BE2C (cell line): ENCODE data around the gene FNTB.

Source experiments
- DNase-seq: peaks from one replicate; pipeline ENCODE4 v3.0.0-alpha.2; 2020
- H3K27me3 ChIP-seq: fragments of 250-450 bp; sonication (Bioruptor Pico); 2 replicates; pipeline ENCODE4 v1.5.1; 2020; ENCODE audit warnings: mild to moderate bottlenecking
- H3K36me3 ChIP-seq: fragments of 250-450 bp; sonication (Bioruptor Pico); 2 replicates; pipeline ENCODE4 v1.5.1; 2020; ENCODE audit warnings: mild to moderate bottlenecking
- H3K4me1 ChIP-seq: fragments of 250-450 bp; sonication (Bioruptor Pico); 2 replicates; pipeline ENCODE4 v1.5.1; 2020
- H3K4me3 ChIP-seq: 2 replicates; pipeline ENCODE4 v1.5.1; 2011; ENCODE audit warnings: low read depth, low read length
- H3K9me3 ChIP-seq: fragments of 250-450 bp; sonication (Bioruptor Pico); 2 replicates; pipeline ENCODE4 v1.5.1; 2020
- TF ChIP-seq, protein P1 (sequence below): IDR thresholded peaks from 2 replicates; pipeline ENCODE4 v1.5.1; 2012; ENCODE audit warnings: mild to moderate bottlenecking, low read depth, low read length

FNTB gene

DNA sequence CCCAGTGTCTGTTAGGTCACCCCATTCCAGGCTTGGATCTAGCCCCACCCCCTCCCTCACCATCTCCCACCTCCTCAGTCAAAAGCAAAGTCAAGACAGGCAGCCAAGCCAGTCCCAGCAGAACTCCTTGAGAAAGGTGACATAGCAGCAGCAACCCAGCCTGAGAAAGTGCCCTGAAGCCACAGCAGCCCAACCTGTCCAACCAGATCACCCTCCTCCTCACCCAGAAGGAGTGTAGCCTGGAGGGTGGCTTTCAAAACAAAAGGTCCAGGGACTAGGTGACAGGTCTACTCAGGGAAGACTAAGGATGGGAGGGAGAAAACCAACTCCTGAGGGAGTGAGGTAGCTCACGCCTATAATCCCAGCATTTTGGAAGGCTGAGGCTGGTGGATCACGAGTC is 19.7 kb upstream of the FNTB start:
- TF ChIP-seq, protein P1, sequence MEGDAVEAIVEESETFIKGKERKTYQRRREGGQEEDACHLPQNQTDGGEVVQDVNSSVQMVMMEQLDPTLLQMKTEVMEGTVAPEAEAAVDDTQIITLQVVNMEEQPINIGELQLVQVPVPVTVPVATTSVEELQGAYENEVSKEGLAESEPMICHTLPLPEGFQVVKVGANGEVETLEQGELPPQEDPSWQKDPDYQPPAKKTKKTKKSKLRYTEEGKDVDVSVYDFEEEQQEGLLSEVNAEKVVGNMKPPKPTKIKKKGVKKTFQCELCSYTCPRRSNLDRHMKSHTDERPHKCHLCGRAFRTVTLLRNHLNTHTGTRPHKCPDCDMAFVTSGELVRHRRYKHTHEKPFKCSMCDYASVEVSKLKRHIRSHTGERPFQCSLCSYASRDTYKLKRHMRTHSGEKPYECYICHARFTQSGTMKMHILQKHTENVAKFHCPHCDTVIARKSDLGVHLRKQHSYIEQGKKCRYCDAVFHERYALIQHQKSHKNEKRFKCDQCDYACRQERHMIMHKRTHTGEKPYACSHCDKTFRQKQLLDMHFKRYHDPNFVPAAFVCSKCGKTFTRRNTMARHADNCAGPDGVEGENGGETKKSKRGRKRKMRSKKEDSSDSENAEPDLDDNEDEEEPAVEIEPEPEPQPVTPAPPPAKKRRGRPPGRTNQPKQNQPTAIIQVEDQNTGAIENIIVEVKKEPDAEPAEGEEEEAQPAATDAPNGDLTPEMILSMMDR = no peak
- Histone ChIP-seq H3K27me3 (no peaks in the 10 kb centered on the region), H3K9me3 (no peaks in the 10 kb centered on the region), H3K4me3 (no peak overlapping the region), H3K4me1 (no peaks in the 10 kb centered on the region), H3K36me3 (no peaks in the 10 kb centered on the region)
- DNase-seq = no peak

DNA sequence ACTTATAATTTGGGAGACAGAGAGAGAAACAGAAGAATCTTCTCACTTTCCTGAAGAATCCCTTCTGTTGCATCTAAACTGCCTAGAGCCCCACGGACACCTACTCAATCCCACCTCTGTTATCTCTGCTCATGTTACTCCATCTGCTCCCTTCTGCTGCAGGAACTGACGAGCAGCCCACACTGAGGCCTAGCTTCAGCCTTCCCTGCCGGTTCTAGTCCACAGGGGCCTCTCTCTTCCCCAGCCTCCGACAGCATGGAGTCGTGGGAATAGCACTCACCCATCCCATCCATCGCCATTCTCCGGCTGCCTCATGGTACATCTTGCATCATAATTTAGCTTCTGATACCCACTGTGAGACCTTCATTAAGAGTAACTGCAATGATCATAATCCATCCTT is 18.5 kb upstream of the FNTB start:
- DNase-seq = no peak
- Histone ChIP-seq H3K4me1 (no peaks in the 10 kb centered on the region), H3K4me3 (no peak overlapping the region), H3K36me3 (no peaks in the 10 kb centered on the region), H3K27me3 (no peaks in the 10 kb centered on the region; the same call in 1 of the 2 replicates), H3K9me3 (no peaks in the 10 kb centered on the region)
- TF ChIP-seq, protein P1 = no peak

DNA sequence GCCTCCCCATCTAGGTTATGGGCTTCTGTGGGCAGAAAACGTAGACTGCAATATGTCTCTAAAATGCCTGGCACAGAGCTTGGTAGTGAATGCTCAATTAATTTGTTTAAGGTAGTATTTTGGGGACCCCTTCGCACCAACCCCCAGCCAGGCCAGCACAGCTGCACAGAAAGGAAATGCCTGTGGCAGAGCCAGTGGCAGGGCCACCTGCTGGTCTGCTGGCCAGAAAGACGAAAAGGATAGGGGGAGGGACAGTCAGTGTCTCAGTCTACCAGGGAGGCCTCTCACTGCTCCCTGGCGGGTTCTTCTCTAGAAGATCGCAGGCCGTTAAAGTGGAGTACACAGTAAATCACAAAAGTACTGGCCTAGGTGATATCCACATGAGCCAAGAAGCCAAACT is 18.0 kb upstream of the FNTB start:
- TF ChIP-seq, protein P1 = no peak
- Histone ChIP-seq H3K27me3 (no peaks in the 10 kb centered on the region; the same call in 1 of the 2 replicates), H3K36me3 (no peaks in the 10 kb centered on the region), H3K4me3 (no peak overlapping the region), H3K9me3 (no peaks in the 10 kb centered on the region), H3K4me1 (no peaks in the 10 kb centered on the region)
- no peak for DNase-seq

DNA sequence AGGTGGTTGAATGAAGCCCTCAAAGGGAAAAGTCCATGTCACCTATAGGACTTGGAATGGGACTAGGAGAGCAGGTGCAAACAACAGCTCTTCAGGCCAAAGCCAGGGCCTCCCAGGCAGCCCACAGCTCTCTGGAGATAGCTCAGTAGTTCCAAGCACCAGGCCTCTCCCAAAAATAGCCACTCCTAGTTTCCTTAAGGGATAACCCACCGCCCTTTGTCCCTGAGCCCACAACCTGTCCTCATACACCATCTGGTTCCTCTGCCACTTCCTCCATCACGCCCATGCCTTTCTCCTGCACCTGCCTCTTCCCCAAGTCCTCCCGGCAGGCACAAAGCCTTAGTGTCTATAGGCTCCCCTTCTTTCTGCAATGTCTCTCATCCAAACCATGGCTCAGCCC is 16.7 kb upstream of the FNTB start:
- Histone ChIP-seq H3K9me3 (no peaks in the 10 kb centered on the region), H3K36me3 (no peaks in the 10 kb centered on the region), H3K4me1 (no peaks in the 10 kb centered on the region), H3K4me3 (no peak overlapping the region), H3K27me3 (no peaks in the 10 kb centered on the region; the same call in 1 of the 2 replicates)
- TF ChIP-seq, protein P1 = no peak
- DNase-seq = no peak

DNA sequence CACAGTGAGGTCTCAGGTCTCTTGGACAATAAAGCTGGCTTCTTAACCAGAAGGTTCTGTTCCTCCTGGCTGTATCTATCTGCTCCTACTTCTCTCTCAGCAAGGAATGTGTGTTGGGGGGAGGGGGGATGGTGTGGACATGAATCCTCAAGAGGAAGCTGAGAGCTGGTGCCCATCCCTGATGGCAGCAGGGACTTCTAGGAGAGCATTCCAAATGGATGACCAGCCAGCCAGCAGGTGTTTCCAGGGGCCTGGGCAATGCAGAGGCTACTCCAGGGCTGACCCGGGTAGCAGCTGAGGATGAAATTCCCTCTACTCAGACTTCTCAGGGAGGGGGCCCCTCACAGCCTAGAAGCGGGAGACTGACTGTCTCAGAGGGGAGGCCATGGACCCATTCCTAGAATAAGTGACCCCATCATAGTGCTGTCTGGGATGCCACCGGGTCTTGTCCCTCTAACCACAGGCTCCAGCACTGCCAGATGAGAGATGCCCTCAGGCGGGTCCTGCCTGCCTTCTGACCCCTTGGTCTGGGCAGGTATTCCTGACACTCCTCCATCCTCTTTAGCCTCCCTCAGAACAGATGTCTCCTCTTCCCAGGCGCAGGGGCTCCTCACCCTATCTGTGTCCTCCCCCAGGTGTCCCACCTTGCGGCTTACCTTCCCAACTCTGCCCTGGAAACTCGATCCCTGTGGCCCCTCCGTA is 15.8 kb upstream of the FNTB start:
- no peak for DNase-seq
- Histone ChIP-seq H3K36me3 (no peaks in the 10 kb centered on the region), H3K27me3 (no peaks in the 10 kb centered on the region; the same call in 1 of the 2 replicates), H3K4me1 (no peaks in the 10 kb centered on the region), H3K4me3 (no peak overlapping the region; the same call in 1 of the 2 replicates), H3K9me3 (no peaks in the 10 kb centered on the region)
- TF ChIP-seq, protein P1 = no peak

DNA sequence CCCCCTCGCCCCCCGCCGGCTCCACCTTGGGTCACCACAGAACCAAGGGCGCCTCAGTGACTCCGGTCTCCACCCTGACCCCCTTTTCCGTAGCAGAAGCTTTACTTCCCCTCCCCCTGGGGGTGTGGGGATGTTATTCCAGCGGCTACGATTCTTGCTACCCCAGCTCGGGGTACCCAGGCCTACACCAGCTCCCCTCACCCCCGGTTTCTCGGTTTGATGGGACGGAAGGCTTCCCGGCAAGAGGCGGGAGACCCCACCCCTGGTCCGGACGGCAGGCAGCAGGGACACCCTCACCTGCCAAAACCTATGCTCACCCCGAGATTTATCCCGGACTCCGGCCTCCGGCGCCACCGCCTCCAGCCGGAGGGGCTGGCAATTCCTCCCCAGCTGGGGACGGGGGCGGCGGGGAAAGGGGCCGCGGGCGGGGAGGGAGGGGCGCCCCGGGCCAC is 15.2 kb upstream of the FNTB start:
- DNase-seq = no peak
- Histone ChIP-seq H3K27me3 (no peaks in the 10 kb centered on the region; the same call in 1 of the 2 replicates), H3K4me3 (peak overlapping the region; percentile 52), H3K36me3 (no peaks in the 10 kb centered on the region), H3K4me1 (no peaks in the 10 kb centered on the region), H3K9me3 (no peaks in the 10 kb centered on the region)
- TF ChIP-seq, protein P1 = no peak
